GM21528 (cell line): ENCODE measurements around the gene MAP3K10.
"Not testable (repeated sequence)": the region's sequence is repeated elsewhere in the genome, so short reads cannot be mapped to it uniquely, and the experiment has no call there.

Experiments
- ATAC-seq: cut with Tn5 transposase; IDR thresholded peaks from one replicate; pipeline ENCODE4 v1.9.1; 2021; ENCODE audit warnings: mild to moderate bottlenecking, moderate library complexity; ENCODE audit not compliant: unreplicated experiment, low FRiP score

The MAP3K10 gene

GRCh38 chr19:40190891-40191835 is at the start of gene MAP3K10:
Gene MAP3K10 (plus strand): TSS chr19:40191426. CDS start chr19:40192032, 606 bp downstream.
- ATAC-seq = peak; percentile 79

- ATAC-seq = no peak
Observed at GRCh38 chr19:40141551-40141950, 49.7 kb upstream of the MAP3K10 start.

GRCh38 chr19:40143612-40144011 is 47.6 kb upstream of the MAP3K10 start:
- ATAC-seq = no peak

GRCh38 chr19:40144151-40144550 is 47.1 kb upstream of the MAP3K10 start:
- no peak for ATAC-seq

- no peak for ATAC-seq
Observed at GRCh38 chr19:40144947-40145748, 46.1 kb upstream of the MAP3K10 start.

- not testable (repeated sequence) for ATAC-seq
Observed at GRCh38 chr19:40145749-40146029, 45.5 kb upstream of the MAP3K10 start.

- ATAC-seq = no peak
Observed at GRCh38 chr19:40147338-40147692, 43.9 kb upstream of the MAP3K10 start.

GRCh38 chr19:40147693-40148347 is 43.4 kb upstream of the MAP3K10 start:
- ATAC-seq = no peak

- no peak for ATAC-seq
Observed at GRCh38 chr19:40149501-40149900, 41.7 kb upstream of the MAP3K10 start.

GRCh38 chr19:40150170-40150569 is 41.1 kb upstream of the MAP3K10 start:
- no peak for ATAC-seq

- ATAC-seq = no peak
Observed at GRCh38 chr19:40154121-40154680, 37.0 kb upstream of the MAP3K10 start.

- no peak for ATAC-seq
Observed at GRCh38 chr19:40155749-40156265, 35.4 kb upstream of the MAP3K10 start.

- no peak for ATAC-seq
Observed at GRCh38 chr19:40157059-40157458, 34.2 kb upstream of the MAP3K10 start.

- ATAC-seq = no peak
Observed at GRCh38 chr19:40159744-40160143, 31.5 kb upstream of the MAP3K10 start.

GRCh38 chr19:40162104-40162503 is 29.1 kb upstream of the MAP3K10 start:
- no peak for ATAC-seq

GRCh38 chr19:40163541-40164129 is 27.6 kb upstream of the MAP3K10 start:
- no peak for ATAC-seq

GRCh38 chr19:40165362-40165937 is 25.8 kb upstream of the MAP3K10 start:
- no peak for ATAC-seq

- ATAC-seq = not testable (repeated sequence)
Observed at GRCh38 chr19:40169482-40170302, 21.5 kb upstream of the MAP3K10 start.
